ACC112 (cell line): ENCODE data around the gene MAPRE3.

ENCODE experiments used
- H2AFZ ChIP-seq: fragments of 200-600 bp; sonication (generic); one replicate; pipeline ENCODE4 v1.6.0; 2017; ENCODE audit warnings: antibody characterized with exemption, low read length; ENCODE audit not compliant: unreplicated experiment
- H3K27ac ChIP-seq: fragments of 200-600 bp; sonication (generic); 2 replicates; pipeline ENCODE4 v1.5.1; 2014; ENCODE audit warnings: low read depth, mild to moderate bottlenecking, antibody characterized with exemption, low read length, moderate library complexity
- H3K27me3 ChIP-seq: fragments of 200-600 bp; sonication (generic); 2 replicates; pipeline ENCODE4 v1.6.1; 2014; ENCODE audit warnings: mild to moderate bottlenecking, antibody characterized with exemption, low read length, moderate library complexity, mixed read lengths; ENCODE audit not compliant: insufficient read depth
- H3K36me3 ChIP-seq: fragments of 200-600 bp; sonication (generic); 2 replicates; pipeline ENCODE4 v1.6.1; 2016; ENCODE audit warnings: mild to moderate bottlenecking, antibody characterized with exemption, low read length, moderate library complexity, mixed read lengths; ENCODE audit not compliant: insufficient read depth
- H3K4me1 ChIP-seq: fragments of 200-600 bp; sonication (generic); one replicate; pipeline ENCODE4 v1.6.1; 2016; ENCODE audit warnings: low read length, mixed read lengths; ENCODE audit not compliant: insufficient read depth, unreplicated experiment, control insufficient read depth
- H3K4me3 ChIP-seq: fragments of 200-600 bp; sonication (generic); 2 replicates; pipeline ENCODE4 v1.5.1; 2014; ENCODE audit warnings: mild to moderate bottlenecking, low read depth, low read length
- H3K79me2 ChIP-seq: fragments of 200-600 bp; sonication (generic); one replicate; pipeline ENCODE4 v1.6.0; 2016; ENCODE audit warnings: low read length; ENCODE audit not compliant: control insufficient read depth, unreplicated experiment, insufficient read depth

Gene MAPRE3

GRCh38 chr2:27039871-27040270 is 69.4 kb downstream of the MAPRE3 start:
- H3K36me3 ChIP-seq, result peaks cover 48% of the 10 kb centered on the region; the same call in 1 of the 2 replicates
- H3K79me2 ChIP-seq, result peaks cover 8% of the 10 kb centered on the region
- no peak overlapping the region for H2AFZ ChIP-seq
- no peak overlapping the region for H3K27ac ChIP-seq
- H3K4me1 ChIP-seq, result no peaks in the 10 kb centered on the region
- H3K4me3 ChIP-seq, result no peak overlapping the region
- no peaks in the 10 kb centered on the region for H3K27me3 ChIP-seq

GRCh38 chr2:27040282-27040681 is 69.8 kb downstream of the MAPRE3 start:
- no peak overlapping the region for H2AFZ ChIP-seq
- H3K36me3 ChIP-seq, result peaks cover 46% of the 10 kb centered on the region; the same call in 1 of the 2 replicates
- no peaks in the 10 kb centered on the region for H3K4me1 ChIP-seq
- H3K4me3 ChIP-seq, result no peak overlapping the region
- no peak overlapping the region for H3K27ac ChIP-seq
- no peaks in the 10 kb centered on the region for H3K27me3 ChIP-seq
- H3K79me2 ChIP-seq, result peaks cover 4% of the 10 kb centered on the region

GRCh38 chr2:27041752-27042151 is 71.3 kb downstream of the MAPRE3 start:
- H3K4me3 ChIP-seq, result no peak overlapping the region
- no peaks in the 10 kb centered on the region for H3K79me2 ChIP-seq
- peaks cover 34% of the 10 kb centered on the region; the same call in 1 of the 2 replicates for H3K36me3 ChIP-seq
- no peak overlapping the region for H3K27ac ChIP-seq
- no peaks in the 10 kb centered on the region for H3K27me3 ChIP-seq
- no peak overlapping the region for H2AFZ ChIP-seq
- no peaks in the 10 kb centered on the region for H3K4me1 ChIP-seq

GRCh38 chr2:27042159-27042661 is 71.8 kb downstream of the MAPRE3 start:
- no peak overlapping the region for H3K4me3 ChIP-seq
- H2AFZ ChIP-seq, result no peak overlapping the region
- no peaks in the 10 kb centered on the region for H3K4me1 ChIP-seq
- no peaks in the 10 kb centered on the region for H3K79me2 ChIP-seq
- no peaks in the 10 kb centered on the region for H3K27me3 ChIP-seq
- H3K27ac ChIP-seq, result no peak overlapping the region
- H3K36me3 ChIP-seq, result peaks cover 30% of the 10 kb centered on the region; the same call in 1 of the 2 replicates

- Histone ChIP-seq H2AFZ (no peak overlapping the region), H3K36me3 (peaks cover 22% of the 10 kb centered on the region; the same call in 1 of the 2 replicates), H3K4me3 (no peak overlapping the region), H3K27me3 (no peaks in the 10 kb centered on the region), H3K27ac (no peak overlapping the region), H3K79me2 (no peaks in the 10 kb centered on the region), H3K4me1 (no peaks in the 10 kb centered on the region)
These were observed 72.7 kb downstream of the MAPRE3 start for GRCh38 chr2:27042985-27043634.

GRCh38 chr2:27049422-27050280 is 79.2 kb downstream of the MAPRE3 start:
- H3K27me3 ChIP-seq, result no peaks in the 10 kb centered on the region
- peaks cover 10% of the 10 kb centered on the region for H3K4me1 ChIP-seq
- H3K36me3 ChIP-seq, result peaks cover 5% of the 10 kb centered on the region; the same call in 1 of the 2 replicates
- H2AFZ ChIP-seq, result no peak overlapping the region
- H3K79me2 ChIP-seq, result no peaks in the 10 kb centered on the region
- peak overlapping the region; percentile 78 for H3K4me3 ChIP-seq
- H3K27ac ChIP-seq, result no peak overlapping the region

GRCh38 chr2:27050281-27050995 is 80.0 kb downstream of the MAPRE3 start:
- Histone ChIP-seq H3K4me1 (peaks cover 10% of the 10 kb centered on the region), H2AFZ (no peak overlapping the region), H3K36me3 (peaks cover 2% of the 10 kb centered on the region; the same call in 1 of the 2 replicates), H3K4me3 (peak overlapping the region; percentile 86), H3K79me2 (no peaks in the 10 kb centered on the region), H3K27me3 (no peaks in the 10 kb centered on the region), H3K27ac (peak overlapping the region; percentile 75)

GRCh38 chr2:27050996-27051901 is 80.8 kb downstream of the MAPRE3 start, which contains the start of gene AGBL5:
Gene AGBL5, plus strand, starts transcription at chr2:27051668. Its CDS starts 1,291 bp downstream, at chr2:27052959.
- peak within 1 kb of the TSS; percentile 46 for H2AFZ ChIP-seq
- no peaks in the 10 kb centered on the region for H3K27me3 ChIP-seq
- H3K36me3 ChIP-seq, result no peaks in the 10 kb centered on the region
- H3K4me1 ChIP-seq, result peaks cover 10% of the 10 kb centered on the region
- no peaks in the 10 kb centered on the region for H3K79me2 ChIP-seq
- H3K27ac ChIP-seq, result peak within 1 kb of the TSS; percentile 75
- H3K4me3 ChIP-seq, result peak within 1 kb of the TSS; percentile 86

- peaks cover 10% of the 10 kb centered on the region for H3K4me1 ChIP-seq
- no peaks in the 10 kb centered on the region for H3K79me2 ChIP-seq
- H3K36me3 ChIP-seq, result no peaks in the 10 kb centered on the region
- no peak overlapping the region for H3K27ac ChIP-seq
- H3K27me3 ChIP-seq, result no peaks in the 10 kb centered on the region
- peak overlapping the region; percentile 86 for H3K4me3 ChIP-seq
- H2AFZ ChIP-seq, result peak overlapping the region; percentile 46
These were observed 81.6 kb downstream of the MAPRE3 start for GRCh38 chr2:27051902-27052645.
